PC-9 (cell line): ENCODE results near the gene TMC2. TPM values are rescaled to one million over a fixed set of nuclear protein-coding genes. Genes with fewer than 3 reads are reported as not detected.

ENCODE experiments used
- BruUV-seq: library from RNA; stranded (reverse); fragments of 400-500 nt; replicated peaks from 2 replicates; lab custom pipeline; 2021; lab: Mats Ljungman, UMichigan
- CTCF ChIA-PET: fragments of 300-600 bp; sonication (Branson Sonifier 250); formaldehyde crosslinking; loops from one replicate; lab custom pipeline; 2022; ENCODE audit warnings: antibody characterized with exemption; lab: Charles Lee
- POLR2A ChIA-PET: fragments of 300-600 bp; sonication (Branson Sonifier 250); formaldehyde crosslinking; loops from one replicate; lab custom pipeline; 2022; ENCODE audit warnings: antibody characterized with exemption; ENCODE audit not compliant: unreplicated experiment; lab: Charles Lee
- DNase-seq, 2 experiments: peaks; one replicate each; pipeline versions ENCODE4 v3.0.0 to v3.0.0-alpha.2; 2015 to 2022; ENCODE audit warnings: mixed read lengths in 1 of 2
- H2AFZ ChIP-seq: fragments of 200-600 bp; sonication (generic); 2 replicates; pipeline ENCODE4 v1.8.1; 2017; ENCODE audit warnings: antibody characterized with exemption
- H3F3A ChIP-seq: fragments of 200-600 bp; sonication (generic); 2 replicates; pipeline ENCODE4 v1.8.1; 2017; ENCODE audit warnings: antibody characterized with exemption, mild to moderate bottlenecking, low read depth; ENCODE audit not compliant: insufficient read depth
- H3K27ac ChIP-seq: fragments of 200-600 bp; sonication (generic); 2 replicates; pipeline ENCODE4 v1.6.1; 2016; ENCODE audit warnings: mixed run types
- H3K27me3 ChIP-seq: fragments of 200-600 bp; sonication (generic); 2 replicates; pipeline ENCODE4 v1.6.1; 2016; ENCODE audit warnings: low read depth, mixed run types; ENCODE audit not compliant: insufficient read depth
- H3K36me3 ChIP-seq: fragments of 200-600 bp; sonication (generic); 2 replicates; pipeline ENCODE4 v1.6.1; 2016; ENCODE audit warnings: low read depth, mixed run types
- H3K4me1 ChIP-seq: fragments of 200-600 bp; sonication (generic); replicated peaks from 2 replicates; pipeline ENCODE4 v1.6.1; 2016; ENCODE audit warnings: mixed run types; ENCODE audit not compliant: insufficient read depth
- H3K4me2 ChIP-seq: fragments of 200-600 bp; sonication (generic); 2 replicates; pipeline ENCODE4 v1.6.1; 2017; ENCODE audit warnings: mixed run types
- H3K4me3 ChIP-seq: fragments of 200-600 bp; sonication (generic); 2 replicates; pipeline ENCODE4 v1.6.1; 2016; ENCODE audit warnings: mixed run types
- H3K79me2 ChIP-seq: fragments of 200-600 bp; sonication (generic); 2 replicates; pipeline ENCODE4 v1.6.1; 2017; ENCODE audit warnings: low read depth, mixed run types
- H3K9me2 ChIP-seq: fragments of 200-600 bp; sonication (generic); 2 replicates; pipeline ENCODE4 v1.8.1; 2017; ENCODE audit warnings: mild to moderate bottlenecking; ENCODE audit not compliant: insufficient read depth
- H3K9me3 ChIP-seq: fragments of 200-600 bp; sonication (generic); 2 replicates; pipeline ENCODE4 v1.8.1; 2016; ENCODE audit warnings: low read depth; ENCODE audit not compliant: insufficient read depth
- H4K20me1 ChIP-seq: fragments of 200-600 bp; sonication (generic); 2 replicates; pipeline ENCODE4 v1.8.1; 2017; ENCODE audit not compliant: insufficient read depth
- CTCF ChIP-seq: fragments of 200-600 bp; sonication (generic); conservative IDR thresholded peaks from 2 replicates; pipeline ENCODE4 v1.6.1; 2017; ENCODE audit warnings: mixed run types, antibody characterized with exemption, mild to moderate bottlenecking, moderate library complexity
- EZH2 ChIP-seq: fragments of 200-600 bp; sonication (generic); IDR thresholded peaks from 2 replicates; pipeline ENCODE4 v1.8.0; 2017; ENCODE audit warnings: antibody characterized with exemption, low read depth
- intact Hi-C: fragments of 100-400 bp; cut with micrococcal nuclease; formaldehyde crosslinking; loops from one replicate; pipeline ENCODE4 v1.10.0; 2022; ENCODE audit not compliant: unreplicated experiment
- total RNA-seq: library from RNA; stranded (reverse); gene quantifications from 2 replicates; pipeline ENCODE4 v1.2.3, GENCODE V29; 2021

Gene TMC2
- total RNA-seq, 1 experiment from 2014 or later = not detected

DNA sequence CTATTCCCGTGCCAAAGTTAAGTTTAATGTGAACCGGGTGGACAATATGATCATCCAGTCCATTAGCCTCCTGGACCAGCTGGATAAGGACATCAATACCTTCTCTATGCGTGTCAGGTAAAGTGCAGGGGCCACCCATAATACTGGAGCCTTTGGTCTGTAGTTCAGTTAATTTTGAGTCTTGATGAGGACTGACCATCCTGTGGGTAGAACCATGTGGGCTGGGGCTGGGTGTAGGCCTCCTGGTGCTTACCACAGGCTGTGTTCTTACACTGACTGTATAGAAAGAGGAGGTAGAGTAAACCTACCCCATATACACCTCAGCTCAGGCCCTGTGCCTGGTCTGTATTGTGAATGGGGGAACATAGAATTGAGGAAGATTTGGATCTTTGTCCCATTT, 118.5 kb downstream of the TMC2 start:
- BruUV-seq = no TSS peak
- peaks cover 65% of the 10 kb centered on the region for H3K79me2 ChIP-seq
- H3K4me1 ChIP-seq = peaks cover 22% of the 10 kb centered on the region
- peaks cover 72% of the 10 kb centered on the region for H3F3A ChIP-seq
- peaks cover 49% of the 10 kb centered on the region for H3K36me3 ChIP-seq
- intact Hi-C loops = no loop called here
- no peaks in the 10 kb centered on the region for H3K27me3 ChIP-seq
- H3K27ac ChIP-seq = peak overlapping the region; percentile 21; the same call in 1 of the 2 replicates
- peak overlapping the region; percentile 99 for H3K4me2 ChIP-seq
- H3K4me3 ChIP-seq = peak overlapping the region; percentile 94; the same call in 1 of the 2 replicates
- H4K20me1 ChIP-seq = peaks cover 52% of the 10 kb centered on the region
- ChIA-PET CTCF (no interaction called here), POLR2A (no interaction called here)
- no peak for DNase-seq
- TF ChIP-seq EZH2 (no peak), CTCF (no peak)
- no peaks in the 10 kb centered on the region for H3K9me2 ChIP-seq
- H2AFZ ChIP-seq = no peak overlapping the region
- no peaks in the 10 kb centered on the region for H3K9me3 ChIP-seq

GRCh38 chr20:2655331-2656116, 119.2 kb downstream of the TMC2 start:
- Histone ChIP-seq H2AFZ (no peak overlapping the region), H4K20me1 (peaks cover 52% of the 10 kb centered on the region)

GRCh38 chr20:2656471-2657117, 120.2 kb downstream of the TMC2 start:
- ChIA-PET POLR2A (no interaction called here), CTCF (no interaction called here)
- Histone ChIP-seq H3K36me3 (peaks cover 59% of the 10 kb centered on the region), H4K20me1 (peaks cover 52% of the 10 kb centered on the region), H3F3A (peaks cover 69% of the 10 kb centered on the region), H3K79me2 (peaks cover 48% of the 10 kb centered on the region), H3K27me3 (no peaks in the 10 kb centered on the region), H3K9me2 (no peaks in the 10 kb centered on the region), H3K4me3 (no peak overlapping the region), H3K9me3 (no peaks in the 10 kb centered on the region), H3K4me2 (no peak overlapping the region), H3K4me1 (peaks cover 12% of the 10 kb centered on the region), H3K27ac (no peak overlapping the region), H2AFZ (no peak overlapping the region)
- no TSS peak for BruUV-seq
- DNase-seq = no peak
- TF ChIP-seq CTCF (no peak), EZH2 (no peak)
- intact Hi-C loops = no loop called here

More at GRCh38 chr20:2655331-2656116, 119.2 kb downstream of the TMC2 start:
- Histone ChIP-seq H3K4me3 (no peak overlapping the region), H3K4me2 (peak overlapping the region; percentile 99; the same call in 1 of the 2 replicates), H3K36me3 (peaks cover 51% of the 10 kb centered on the region), H3K79me2 (peaks cover 58% of the 10 kb centered on the region), H3K9me2 (no peaks in the 10 kb centered on the region), H3K4me1 (peaks cover 21% of the 10 kb centered on the region), H3K9me3 (no peaks in the 10 kb centered on the region), H3K27ac (0 out of 2 replicates have a peak overlapping the region, but pooled peaks have one; percentile 21), H3K27me3 (no peaks in the 10 kb centered on the region), H3F3A (peaks cover 72% of the 10 kb centered on the region)
- TF ChIP-seq CTCF = no peak
- TF ChIP-seq EZH2 = no peak
- DNase-seq = no peak
- ChIA-PET CTCF (no interaction called here), POLR2A (no interaction called here)
- intact Hi-C loops = no loop called here
- BruUV-seq = no TSS peak
